Measurements from ENCODE around the gene CH25H. TPM values are rescaled to one million over a fixed set of nuclear protein-coding genes. Genes with fewer than 3 reads are reported as not detected.

CH25H gene
- polyA plus RNA-seq, 3 donors: 0.09 to 1.2 TPM; not detected in 1

- intact Hi-C loops (cut with micrococcal nuclease): no loop called here
- no peaks in the 10 kb centered on the region for H3K9me3 ChIP-seq (replicated peaks in 1 of 2; ENCODE audit: control insufficient read depth in 1 of 2, insufficient read depth in 1 of 2, low read length in 2 of 2)
- no peak for DNase-seq
- no peak overlapping the region for H2AFZ ChIP-seq (ENCODE audit: insufficient read depth, low read depth, low read length, poor library complexity, severe bottlenecking)
- Mint-ChIP-seq H3K36me3 (peaks cover 6 to 19% of the 10 kb centered on the region in 2 donors), H3K9me3 (no peaks in the 10 kb centered on the region), H3K4me1 (peaks cover 57% of the 10 kb centered on the region), H3K27me3 (ENCODE audit: low read depth in 3 of 3) (no peaks in the 10 kb centered on the region), H3K27ac (peak overlapping the region in 1 of 7 donors; percentile 52), H3K4me3 (no peak overlapping the region)
- H3K4me2 ChIP-seq (replicated peaks; ENCODE audit: extremely low read depth, low read length, poor library complexity, severe bottlenecking): no peak overlapping the region
- peaks cover 14% of the 10 kb centered on the region for H3K79me2 ChIP-seq (ENCODE audit: insufficient read depth, low read length)
- H3K36me3 ChIP-seq (replicated peaks in 1 of 2; ENCODE audit: control insufficient read depth in 1 of 2, insufficient read depth in 2 of 2, low read length in 2 of 2): peaks cover 0 to 10% of the 10 kb centered on the region in 2 donors
- H4K20me1 ChIP-seq (ENCODE audit: insufficient read depth, low read length): no peaks in the 10 kb centered on the region
- H3K27me3 ChIP-seq (ENCODE audit: control insufficient read depth in 2 of 2, insufficient read depth in 2 of 2, low read length in 2 of 2): no peaks in the 10 kb centered on the region
- H3K9ac ChIP-seq (ENCODE audit: insufficient read depth, low read length, poor library complexity, severe bottlenecking): no peak overlapping the region
- H3K4me1 ChIP-seq (ENCODE audit: control insufficient read depth in 1 of 2, insufficient read depth in 2 of 2, low read length in 2 of 2): peaks cover 61 to 65% of the 10 kb centered on the region in 2 donors
- no peak overlapping the region for H3K4me3 ChIP-seq (replicated peaks in 1 of 3; ENCODE audit: low read depth in 2 of 3, low read length in 3 of 3)
- TF ChIP-seq CTCF (IDR thresholded peaks at IDR 0.05): no peak
- 95% methylated on average over 2 of the region's 4 CpGs for WGBS (ENCODE audit: insufficient coverage)
- no peak overlapping the region for H3K27ac ChIP-seq (ENCODE audit: low read depth in 1 of 2, low read length in 2 of 2)
Measured at GRCh38 chr10:89245802-89246201, 38.7 kb upstream of the CH25H start.

GRCh38 chr10:89242840-89243568 lies 35.9 kb upstream of the CH25H start:
- H3K4me1 Mint-ChIP-seq: peaks cover 56% of the 10 kb centered on the region
- peak; percentile 76 to 86 (median 84) for DNase-seq
- peak overlapping the region in 1 of 3 experiments; percentile 62 for H3K4me3 ChIP-seq (replicated peaks in 1 of 3; ENCODE audit: low read depth in 2 of 3, low read length in 3 of 3)
- no peaks in the 10 kb centered on the region for H3K27me3 Mint-ChIP-seq (ENCODE audit: low read depth in 3 of 3)
- H3K36me3 Mint-ChIP-seq: peaks cover 24 to 40% of the 10 kb centered on the region in 2 donors
- no peak for TF ChIP-seq CTCF (IDR thresholded peaks at IDR 0.05)
- peak overlapping the region; percentile 48 to 79 for H3K27ac ChIP-seq (ENCODE audit: low read depth in 1 of 2, low read length in 2 of 2)
- H4K20me1 ChIP-seq (ENCODE audit: insufficient read depth, low read length): no peaks in the 10 kb centered on the region
- no peak overlapping the region for H3K9ac ChIP-seq (ENCODE audit: insufficient read depth, low read length, poor library complexity, severe bottlenecking)
- no peaks in the 10 kb centered on the region for H3K9me3 ChIP-seq (replicated peaks in 1 of 2; ENCODE audit: control insufficient read depth in 1 of 2, insufficient read depth in 1 of 2, low read length in 2 of 2)
- 0% methylated on average over 3 of the region's 8 CpGs for WGBS (ENCODE audit: insufficient coverage)
- H3K27me3 ChIP-seq (ENCODE audit: control insufficient read depth in 2 of 2, insufficient read depth in 2 of 2, low read length in 2 of 2): no peaks in the 10 kb centered on the region
- no peaks in the 10 kb centered on the region for H3K9me3 Mint-ChIP-seq
- H3K27ac Mint-ChIP-seq: peak overlapping the region; percentile 87 to 94 (median 93)
- H2AFZ ChIP-seq (ENCODE audit: insufficient read depth, low read depth, low read length, poor library complexity, severe bottlenecking): no peak overlapping the region
- peaks cover 52 to 65% of the 10 kb centered on the region in 2 donors for H3K4me1 ChIP-seq (ENCODE audit: control insufficient read depth in 1 of 2, insufficient read depth in 2 of 2, low read length in 2 of 2)
- peak overlapping the region; percentile 53 to 77 for H3K4me3 Mint-ChIP-seq
- peaks cover 22% of the 10 kb centered on the region for H3K79me2 ChIP-seq (ENCODE audit: insufficient read depth, low read length)
- peak overlapping the region; percentile 62 for H3K4me2 ChIP-seq (replicated peaks; ENCODE audit: extremely low read depth, low read length, poor library complexity, severe bottlenecking)
- intact Hi-C loops (cut with micrococcal nuclease): no loop called here
- H3K36me3 ChIP-seq (replicated peaks in 1 of 2; ENCODE audit: control insufficient read depth in 1 of 2, insufficient read depth in 2 of 2, low read length in 2 of 2): peaks cover 12 to 16% of the 10 kb centered on the region in 2 donors
